Liver (tissue), 9 donors: ENCODE measurements around the gene RRP15. TPM values are rescaled to one million over a fixed set of nuclear protein-coding genes. Genes with fewer than 3 reads are reported as not detected.

Experiments
- DNase-seq: peaks from one replicate; pipeline ENCODE4 v3.0.0-alpha.2; 2017; ENCODE audit warnings: low spot score
- H3K27ac ChIP-seq, 2 donors: one replicate each; pipeline ENCODE4 v1.7.0; 2013; ENCODE audit warnings: inconsistent platforms in 2 of 2, low read length in 2 of 2, control low read depth in 1 of 2, low read depth in 1 of 2, mild to moderate bottlenecking in 1 of 2
- H3K27me3 ChIP-seq, 4 donors: one replicate each; pipeline versions ENCODE4 v1.6.1 to v1.7.0; 2013; ENCODE audit warnings: low read length in 3 of 4, inconsistent platforms in 1 of 4, mild to moderate bottlenecking in 1 of 4, moderate library complexity in 1 of 4; ENCODE audit not compliant: control insufficient read depth in 4 of 4, insufficient read depth in 4 of 4
- H3K36me3 ChIP-seq, 4 donors: one replicate each; pipeline versions ENCODE4 v1.6.1 to v1.7.0; 2013; ENCODE audit warnings: low read length in 3 of 4, mild to moderate bottlenecking in 3 of 4, low read depth in 1 of 4, moderate library complexity in 1 of 4; ENCODE audit not compliant: control insufficient read depth in 4 of 4, insufficient read depth in 3 of 4
- H3K4me1 ChIP-seq, 4 donors: one replicate each; pipeline versions ENCODE4 v1.6.1 to v1.7.0; 2013; ENCODE audit warnings: low read length in 3 of 4, mild to moderate bottlenecking in 3 of 4, moderate library complexity in 1 of 4; ENCODE audit not compliant: control insufficient read depth in 4 of 4, insufficient read depth in 4 of 4
- H3K4me3 ChIP-seq, 3 donors: one replicate each; pipeline versions ENCODE4 v1.6.1 to v1.7.0; 2013; ENCODE audit warnings: low read length in 3 of 3, control low read depth in 1 of 3, low read depth in 1 of 3, mild to moderate bottlenecking in 1 of 3
- H3K9ac ChIP-seq, 2 donors: one replicate each; pipeline ENCODE4 v1.7.0; 2013; ENCODE audit warnings: low read length in 2 of 2, mild to moderate bottlenecking in 2 of 2, moderate library complexity in 2 of 2, control low read depth in 1 of 2, low read depth in 1 of 2
- H3K9me3 ChIP-seq, 4 donors: one replicate each; pipeline versions ENCODE4 v1.6.1 to v1.7.0; 2013; ENCODE audit warnings: low read length in 3 of 4; ENCODE audit not compliant: control insufficient read depth in 4 of 4
- FOXA1 ChIP-seq: IDR thresholded peaks from 2 replicates; pipeline ENCODE4 v1.6.1; 2016; ENCODE audit warnings: antibody characterized with exemption
- FOXA2 ChIP-seq: IDR thresholded peaks from 2 replicates; pipeline ENCODE4 v1.6.1; 2016; ENCODE audit warnings: antibody characterized with exemption
- GABPA ChIP-seq, 2 donors: IDR thresholded peaks in 1 of 2; conservative IDR thresholded peaks in 1 of 2; 2 replicates each; pipeline ENCODE4 v1.6.1; 2016; ENCODE audit warnings: antibody characterized with exemption in 2 of 2, mild to moderate bottlenecking in 1 of 2, moderate library complexity in 1 of 2
- HNF4A ChIP-seq, 2 donors: conservative IDR thresholded peaks; 2 replicates each; pipeline ENCODE4 v1.6.1; 2016; ENCODE audit warnings: antibody characterized with exemption in 2 of 2, mild to moderate bottlenecking in 2 of 2
- HNF4G ChIP-seq: IDR thresholded peaks from 2 replicates; pipeline ENCODE4 v1.6.1; 2016; ENCODE audit warnings: antibody characterized with exemption
- JUND ChIP-seq, 2 donors: IDR thresholded peaks; 2 replicates each; pipeline ENCODE4 v1.6.1; 2016; ENCODE audit warnings: antibody characterized with exemption in 2 of 2
- MAX ChIP-seq: IDR thresholded peaks from 2 replicates; pipeline ENCODE4 v1.6.1; 2016; ENCODE audit warnings: antibody characterized with exemption
- NR2F2 ChIP-seq: IDR thresholded peaks from 2 replicates; pipeline ENCODE4 v1.6.1; 2016; ENCODE audit warnings: antibody characterized with exemption
- RXRA ChIP-seq, 2 donors: IDR thresholded peaks; 2 replicates each; pipeline ENCODE4 v1.6.1; 2017 to 2018; ENCODE audit warnings: antibody characterized with exemption in 2 of 2, mild to moderate bottlenecking in 1 of 2
- SP1 ChIP-seq: IDR thresholded peaks from 2 replicates; pipeline ENCODE4 v1.6.1; 2018; ENCODE audit warnings: antibody characterized with exemption, mild to moderate bottlenecking
- TAF1 ChIP-seq: conservative IDR thresholded peaks from 2 replicates; pipeline ENCODE4 v1.6.1; 2016; ENCODE audit warnings: antibody characterized with exemption, mild to moderate bottlenecking
- YY1 ChIP-seq: IDR thresholded peaks from 2 replicates; pipeline ENCODE4 v1.6.1; 2016; ENCODE audit warnings: antibody characterized with exemption, mild to moderate bottlenecking
- ZBTB33 ChIP-seq: IDR thresholded peaks from 2 replicates; pipeline ENCODE4 v1.6.1; 2016; ENCODE audit warnings: antibody characterized with exemption
- WGBS: extraction: QIAGEN DNeasy Blood & Tissue Kit; methylation state at CpG from one replicate; pipeline ENCODE4 v1.1.7; 2013; 5-methylcytosine and 5-hydroxymethylcytosine counted together
- polyA plus RNA-seq, 2 donors: library from polyadenylated mRNA; stranded (reverse) in 1 of 2; unstranded in 1 of 2; fragments of 200-250 nt in 1 of 2; fragments of >200 nt in 1 of 2; fragmentation: Nextera tagmentation in 1 of 2; extraction: Ambion mirVana in 1 of 2; gene quantifications; one replicate each; pipeline versions ENCODE4 v1.2.1 to v1.2.3, GENCODE V29; 2013 to 2015
- total RNA-seq, 2 donors: library from RNA; depleted of rRNA; stranded (reverse); fragments of >200 nt; gene quantifications; one replicate each; pipeline ENCODE4 v1.2.3, GENCODE V29; 2014
- TF ChIP-seq, protein P1 (sequence below): IDR thresholded peaks from 2 replicates; pipeline ENCODE4 v1.6.1; 2016; ENCODE audit warnings: antibody characterized with exemption, mild to moderate bottlenecking
- TF ChIP-seq, protein P2 (sequence below): IDR thresholded peaks from 2 replicates; pipeline ENCODE4 v1.6.1; 2016; ENCODE audit warnings: antibody characterized with exemption
- donor health status: healthy.
- donor health status: healthy.
- donor health status: healthy.
- donor health status: healthy.
- donor health status: healthy.

RRP15 gene
- total and polyA plus RNA-seq, 4 donors = 2.4 to 9.2 (median 5.2) TPM

- WGBS = 98% methylated on average over 4 of the region's 4 CpGs
- no peak for DNase-seq
- Histone ChIP-seq H3K4me3 (no peak overlapping the region), H3K4me1 (no peaks in the 10 kb centered on the region), H3K27me3 (no peaks in the 10 kb centered on the region), H3K27ac (no peak overlapping the region), H3K9me3 (no peaks in the 10 kb centered on the region), H3K9ac (no peak overlapping the region), H3K36me3 (no peaks in the 10 kb centered on the region)
- TF ChIP-seq TAF1 (no peak), HNF4A (conservative IDR thresholded peaks at IDR 0.05) (no peak), RXRA (IDR thresholded peaks at IDR 0.05) (no peak)
- TF ChIP-seq, protein P1, sequence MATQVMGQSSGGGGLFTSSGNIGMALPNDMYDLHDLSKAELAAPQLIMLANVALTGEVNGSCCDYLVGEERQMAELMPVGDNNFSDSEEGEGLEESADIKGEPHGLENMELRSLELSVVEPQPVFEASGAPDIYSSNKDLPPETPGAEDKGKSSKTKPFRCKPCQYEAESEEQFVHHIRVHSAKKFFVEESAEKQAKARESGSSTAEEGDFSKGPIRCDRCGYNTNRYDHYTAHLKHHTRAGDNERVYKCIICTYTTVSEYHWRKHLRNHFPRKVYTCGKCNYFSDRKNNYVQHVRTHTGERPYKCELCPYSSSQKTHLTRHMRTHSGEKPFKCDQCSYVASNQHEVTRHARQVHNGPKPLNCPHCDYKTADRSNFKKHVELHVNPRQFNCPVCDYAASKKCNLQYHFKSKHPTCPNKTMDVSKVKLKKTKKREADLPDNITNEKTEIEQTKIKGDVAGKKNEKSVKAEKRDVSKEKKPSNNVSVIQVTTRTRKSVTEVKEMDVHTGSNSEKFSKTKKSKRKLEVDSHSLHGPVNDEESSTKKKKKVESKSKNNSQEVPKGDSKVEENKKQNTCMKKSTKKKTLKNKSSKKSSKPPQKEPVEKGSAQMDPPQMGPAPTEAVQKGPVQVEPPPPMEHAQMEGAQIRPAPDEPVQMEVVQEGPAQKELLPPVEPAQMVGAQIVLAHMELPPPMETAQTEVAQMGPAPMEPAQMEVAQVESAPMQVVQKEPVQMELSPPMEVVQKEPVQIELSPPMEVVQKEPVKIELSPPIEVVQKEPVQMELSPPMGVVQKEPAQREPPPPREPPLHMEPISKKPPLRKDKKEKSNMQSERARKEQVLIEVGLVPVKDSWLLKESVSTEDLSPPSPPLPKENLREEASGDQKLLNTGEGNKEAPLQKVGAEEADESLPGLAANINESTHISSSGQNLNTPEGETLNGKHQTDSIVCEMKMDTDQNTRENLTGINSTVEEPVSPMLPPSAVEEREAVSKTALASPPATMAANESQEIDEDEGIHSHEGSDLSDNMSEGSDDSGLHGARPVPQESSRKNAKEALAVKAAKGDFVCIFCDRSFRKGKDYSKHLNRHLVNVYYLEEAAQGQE = no peak
These were observed 68.6 kb downstream of the RRP15 start for GRCh38 chr1:218353656-218354055.

GRCh38 chr1:218355278-218355677, 70.2 kb downstream of the RRP15 start:
- no peak for DNase-seq
- Histone ChIP-seq H3K9me3 (no peaks in the 10 kb centered on the region), H3K27ac (no peak overlapping the region), H3K36me3 (no peaks in the 10 kb centered on the region), H3K4me3 (no peak overlapping the region), H3K27me3 (no peaks in the 10 kb centered on the region), H3K4me1 (no peaks in the 10 kb centered on the region), H3K9ac (no peak overlapping the region)
- WGBS = 83% methylated on average over 4 of the region's 4 CpGs
- no peak for TF ChIP-seq FOXA2
- no peak for TF ChIP-seq SP1
- TF ChIP-seq MAX = no peak
- no peak for TF ChIP-seq HNF4G
- TF ChIP-seq ZBTB33 = no peak
- no peak for TF ChIP-seq YY1

DNA sequence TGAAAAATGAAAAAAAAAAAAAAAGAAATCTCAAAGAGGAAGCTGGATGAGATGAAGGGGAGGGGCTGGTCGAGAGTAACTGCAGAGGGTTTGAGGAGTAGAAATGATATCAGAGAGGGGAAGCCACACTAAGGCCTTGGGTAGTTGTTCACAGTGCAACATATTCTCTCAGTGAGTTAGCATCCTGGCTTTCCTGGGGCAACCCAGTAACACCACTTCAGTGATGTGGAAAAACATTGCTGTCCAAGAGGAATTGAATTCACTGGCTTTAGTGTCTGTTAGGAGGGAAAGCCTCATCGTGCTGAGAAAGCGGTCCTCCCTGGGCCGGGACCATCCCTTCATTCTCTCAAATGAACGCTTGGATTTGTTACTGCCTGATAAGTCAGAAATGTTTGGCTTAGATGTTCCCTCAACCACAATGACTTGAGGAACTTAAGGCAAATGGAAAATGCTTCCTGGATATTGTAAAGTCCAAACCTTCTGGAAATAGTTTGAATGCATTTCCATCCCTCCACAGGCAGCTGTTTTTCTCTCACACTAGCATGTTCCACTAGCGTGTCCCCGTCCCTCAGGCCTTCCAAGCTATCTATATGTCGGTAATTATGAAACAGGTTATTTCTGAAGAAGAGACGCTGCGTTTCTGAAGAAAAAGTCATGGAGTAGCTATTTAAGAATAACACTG, 72.3 kb downstream of the RRP15 start:
- TF ChIP-seq TAF1 (no peak), GABPA (IDR thresholded peaks at IDR 0.05 in 1 of 2, conservative IDR thresholded peaks at IDR 0.05 in 1 of 2) (no peak), JUND (IDR thresholded peaks at IDR 0.05) (no peak), SP1 (no peak), ZBTB33 (no peak), MAX (no peak), HNF4G (no peak), FOXA1 (no peak), HNF4A (conservative IDR thresholded peaks at IDR 0.05) (no peak), NR2F2 (no peak)
- TF ChIP-seq, protein P2, sequence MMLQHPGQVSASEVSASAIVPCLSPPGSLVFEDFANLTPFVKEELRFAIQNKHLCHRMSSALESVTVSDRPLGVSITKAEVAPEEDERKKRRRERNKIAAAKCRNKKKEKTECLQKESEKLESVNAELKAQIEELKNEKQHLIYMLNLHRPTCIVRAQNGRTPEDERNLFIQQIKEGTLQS = no peak
- TF ChIP-seq, protein P1 = no peak
- Histone ChIP-seq H3K4me3 (no peak overlapping the region), H3K9ac (no peak overlapping the region), H3K9me3 (no peaks in the 10 kb centered on the region), H3K27me3 (no peaks in the 10 kb centered on the region), H3K4me1 (no peaks in the 10 kb centered on the region), H3K27ac (no peak overlapping the region), H3K36me3 (no peaks in the 10 kb centered on the region)
- 80% methylated on average over 10 of the region's 10 CpGs for WGBS
- DNase-seq = no peak
